ENCODE data around the gene ECHDC1. TPM values are rescaled to one million over a fixed set of nuclear protein-coding genes. Genes with fewer than 3 reads are reported as not detected.

Gene ECHDC1
- total and polyA plus RNA-seq, 2 of the 8 experiments (the other 6 are each of a cell fraction or from before 2014, with no cell fraction given): 11.3 to 60.5 TPM

GRCh38 chr6:127263481-127263880 lies 79.9 kb downstream of the ECHDC1 start:
- Histone ChIP-seq H3K18ac (ENCODE audit: extremely low read depth, low read length) (no peak overlapping the region), H3K4me3 (ENCODE audit: extremely low read depth in 1 of 4, insufficient read depth in 2 of 4, low read depth in 3 of 4, low read length in 4 of 4) (no peak overlapping the region), H4K8ac (ENCODE audit: extremely low read depth, insufficient read depth, low read length) (no peak overlapping the region), H3K56ac (replicated peaks; ENCODE audit: insufficient read length, low read depth, low read length) (no peak overlapping the region), H4K91ac (replicated peaks; ENCODE audit: insufficient read length, low read length) (no peak overlapping the region), H2BK15ac (ENCODE audit: low read length) (no peak overlapping the region), H3K23ac (ENCODE audit: insufficient read length) (no peak overlapping the region), H2BK120ac (replicated peaks; ENCODE audit: low read depth, low read length) (no peak overlapping the region), H4K5ac (ENCODE audit: insufficient read length, low read depth, low read length) (no peak overlapping the region), H2AK5ac (ENCODE audit: low read depth, low read length) (no peak overlapping the region), H3K79me1 (ENCODE audit: low read depth, low read length) (no peaks in the 10 kb centered on the region), H4K20me1 (replicated peaks in 1 of 2; ENCODE audit: control insufficient read depth in 1 of 2, insufficient read depth in 2 of 2, low read length in 2 of 2) (no peaks in the 10 kb centered on the region), H3K27me3 (replicated peaks in 1 of 4; ENCODE audit: control insufficient read depth in 3 of 4, extremely low read depth in 1 of 4, insufficient read depth in 3 of 4, low read length in 3 of 4) (no peaks in the 10 kb centered on the region), H3K23me2 (ENCODE audit: low read depth, low read length) (no peaks in the 10 kb centered on the region), H3K14ac (ENCODE audit: insufficient read length) (no peak overlapping the region), H3K4ac (replicated peaks; ENCODE audit: insufficient read length, low read depth, low read length) (no peak overlapping the region), H2BK5ac (ENCODE audit: low read depth, low read length) (no peak overlapping the region), H3K4me1 (replicated peaks in 1 of 4; ENCODE audit: control insufficient read depth in 3 of 4, insufficient read depth in 4 of 4, low read length in 3 of 4) (peaks cover 0 to 5% (median 0%) of the 10 kb centered on the region in 4 experiments; a peak in 1 of 7 replicates), H3K4me2 (ENCODE audit: insufficient read depth in 1 of 2, low read depth in 2 of 2, low read length in 2 of 2) (no peak overlapping the region), H3K79me2 (ENCODE audit: control insufficient read depth in 1 of 2, insufficient read depth in 2 of 2, low read length in 2 of 2) (peaks cover 0 to 14% of the 10 kb centered on the region in 2 experiments; a peak in 3 of 4 replicates), H3K36me3 (ENCODE audit: control insufficient read depth in 2 of 4, insufficient read depth in 4 of 4, low read length in 3 of 4) (no peaks in the 10 kb centered on the region), H2BK12ac (ENCODE audit: low read depth, low read length) (no peak overlapping the region), H3K9me3 (ENCODE audit: insufficient read depth in 2 of 2, low read depth in 1 of 2, low read length in 1 of 2) (no peaks in the 10 kb centered on the region), H3K27ac (ENCODE audit: low read depth, low read length) (no peak overlapping the region), H2BK20ac (ENCODE audit: low read length) (no peak overlapping the region), H3K9ac (replicated peaks in 1 of 4; ENCODE audit: extremely low read depth in 1 of 4, low read depth in 3 of 4, low read length in 3 of 4) (no peak overlapping the region), H2AFZ (ENCODE audit: low read length) (no peak overlapping the region)
- CTCF ChIA-PET (ENCODE audit: partially characterized antibody): interaction anchor here (0.6 to 3.9 kb wide), 6 partner anchors 9 to 468 kb away, joined by 3 to 17 read pairs (median 3); no protein-coding TSS in a partner anchor
- DNase-seq (ENCODE audit: low read depth in 1 of 2, low spot score in 2 of 2) (no peak), FAIRE-seq (no peak)
- WGBS, 2 experiments (ENCODE audit: extremely low coverage in 1 of 2, insufficient coverage in 1 of 2, insufficient read length in 1 of 2, insufficient replicate concordance in 2 of 2, low coverage in 1 of 2, low lambda C conversion rate in 2 of 2, missing lambda C conversion rate in 1 of 2): 70% methylated on average over 4 of the region's 4 CpGs; no CpG with 5 or more reads in 1 of the 2 experiments
- POLR2A ChIA-PET (ENCODE audit: partially characterized antibody): no interaction called here
- no peak for TF ChIP-seq SUZ12 (IDR thresholded peaks at IDR 0.05; ENCODE audit: low read length)
- TF ChIP-seq CBX5 (IDR thresholded peaks at IDR 0.05; ENCODE audit: low read depth, low read length): no peak
- no peak for TF ChIP-seq SAP30 (IDR thresholded peaks at IDR 0.05; ENCODE audit: insufficient read depth, insufficient replicate concordance, low read length)
- TF ChIP-seq, protein P1, sequence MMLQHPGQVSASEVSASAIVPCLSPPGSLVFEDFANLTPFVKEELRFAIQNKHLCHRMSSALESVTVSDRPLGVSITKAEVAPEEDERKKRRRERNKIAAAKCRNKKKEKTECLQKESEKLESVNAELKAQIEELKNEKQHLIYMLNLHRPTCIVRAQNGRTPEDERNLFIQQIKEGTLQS (IDR thresholded peaks at IDR 0.05; ENCODE audit: insufficient read depth, low read depth, low read length): no peak
- TF ChIP-seq TAF7 (optimal IDR thresholded peaks at IDR 0.05; ENCODE audit: borderline replicate concordance, low read depth, low read length): no peak
- no peak for TF ChIP-seq TBP (IDR thresholded peaks at IDR 0.05; ENCODE audit: low read depth, low read length)
- TF ChIP-seq CHD2 (IDR thresholded peaks at IDR 0.05; ENCODE audit: low read length): no peak
- no peak for TF ChIP-seq CTBP2 (IDR thresholded peaks at IDR 0.05; ENCODE audit: borderline replicate concordance, insufficient read depth, insufficient read length, low read length)
- no peak for TF ChIP-seq RBBP5 (IDR thresholded peaks at IDR 0.05; ENCODE audit: borderline replicate concordance, low read depth, low read length)
- TF ChIP-seq CEBPB (IDR thresholded peaks at IDR 0.05; ENCODE audit: low read depth, low read length): no peak
- TF ChIP-seq RAD21 (IDR thresholded peaks at IDR 0.05 in 1 of 2, conservative IDR thresholded peaks at IDR 0.05 in 1 of 2; ENCODE audit: low read depth in 2 of 2, low read length in 2 of 2): no peak
- TF ChIP-seq TEAD4 (IDR thresholded peaks at IDR 0.05; ENCODE audit: low read depth, low read length): no peak
- TF ChIP-seq MAX (IDR thresholded peaks at IDR 0.05): no peak
